ENCODE measurements around the gene SP8.

The SP8 gene

GRCh38 chr7:20783125-20783699 lies 3.5 kb downstream of the SP8 start:
- no peak for ATAC-seq
- TF ChIP-seq TSHZ2 (CRISPR knock-in tag; IDR thresholded peaks at IDR 0.05) (no peak), GLIS3 (CRISPR knock-in tag; IDR thresholded peaks at IDR 0.05) (no peak), TCF4 (CRISPR knock-in tag; IDR thresholded peaks at IDR 0.05; ENCODE audit: borderline replicate concordance) (no peak), BACH2 (CRISPR knock-in tag; IDR thresholded peaks at IDR 0.05; ENCODE audit: borderline replicate concordance) (no peak), CREB5 (CRISPR knock-in tag; IDR thresholded peaks at IDR 0.05; ENCODE audit: low read depth) (no peak), SNAI2 (CRISPR knock-in tag; IDR thresholded peaks at IDR 0.05) (no peak), ESRRG (CRISPR knock-in tag; IDR thresholded peaks at IDR 0.05) (no peak), TOX (CRISPR knock-in tag; IDR thresholded peaks at IDR 0.05; ENCODE audit: borderline replicate concordance) (no peak), ISL1 (CRISPR knock-in tag; IDR thresholded peaks at IDR 0.05) (no peak), OSR1 (CRISPR knock-in tag; IDR thresholded peaks at IDR 0.05) (no peak), ZNF8 (CRISPR knock-in tag; IDR thresholded peaks at IDR 0.05) (no peak), PPARA (CRISPR knock-in tag; IDR thresholded peaks at IDR 0.05; ENCODE audit: borderline replicate concordance) (no peak), RARB (CRISPR knock-in tag; IDR thresholded peaks at IDR 0.05) (no peak), PATZ1 (CRISPR knock-in tag; IDR thresholded peaks at IDR 0.05; ENCODE audit: borderline replicate concordance) (no peak), POU6F1 (CRISPR knock-in tag; IDR thresholded peaks at IDR 0.05; ENCODE audit: borderline replicate concordance, low read depth) (no peak), ARNTL (CRISPR knock-in tag; IDR thresholded peaks at IDR 0.05; ENCODE audit: borderline replicate concordance, low read depth) (no peak)

- TF ChIP-seq POU6F1 (CRISPR knock-in tag; IDR thresholded peaks at IDR 0.05; ENCODE audit: borderline replicate concordance, low read depth) (no peak), OSR1 (CRISPR knock-in tag; IDR thresholded peaks at IDR 0.05) (no peak), PPARA (CRISPR knock-in tag; IDR thresholded peaks at IDR 0.05; ENCODE audit: borderline replicate concordance) (no peak), ISL1 (CRISPR knock-in tag; IDR thresholded peaks at IDR 0.05) (no peak), ARNTL (CRISPR knock-in tag; IDR thresholded peaks at IDR 0.05; ENCODE audit: borderline replicate concordance, low read depth) (no peak), SNAI2 (CRISPR knock-in tag; IDR thresholded peaks at IDR 0.05) (no peak), TOX (CRISPR knock-in tag; IDR thresholded peaks at IDR 0.05; ENCODE audit: borderline replicate concordance) (no peak), ESRRG (CRISPR knock-in tag; IDR thresholded peaks at IDR 0.05) (no peak), TCF4 (CRISPR knock-in tag; IDR thresholded peaks at IDR 0.05; ENCODE audit: borderline replicate concordance) (no peak), TSHZ2 (CRISPR knock-in tag; IDR thresholded peaks at IDR 0.05) (no peak), ZNF8 (CRISPR knock-in tag; IDR thresholded peaks at IDR 0.05) (no peak), ZNF565 (CRISPR knock-in tag; conservative IDR thresholded peaks at IDR 0.05; ENCODE audit: low read depth) (no peak), RARB (CRISPR knock-in tag; IDR thresholded peaks at IDR 0.05) (no peak), ZFP30 (CRISPR knock-in tag; IDR thresholded peaks at IDR 0.05) (no peak), CSDC2 (CRISPR knock-in tag; IDR thresholded peaks at IDR 0.05) (no peak), PATZ1 (CRISPR knock-in tag; IDR thresholded peaks at IDR 0.05; ENCODE audit: borderline replicate concordance) (no peak), ZFP3 (CRISPR knock-in tag; IDR thresholded peaks at IDR 0.05) (no peak)
- no peak for ATAC-seq
Measured at GRCh38 chr7:20779041-20779440, 7.6 kb downstream of the SP8 start.
